Mesendoderm (in vitro differentiated cells): ENCODE data around the gene CYGB.

Source experiments
- DNase-seq: peaks from one replicate; pipeline ENCODE4 v3.0.0; 2013
- H2AK5ac ChIP-seq: 2 replicates; pipeline ENCODE4 v1.6.1; 2013; ENCODE audit warnings: low read length, inconsistent platforms
- H2BK120ac ChIP-seq: 2 replicates; pipeline ENCODE4 v1.6.1; 2013; ENCODE audit warnings: low read depth, mild to moderate bottlenecking, low read length, moderate library complexity, mixed read lengths
- H2BK15ac ChIP-seq: replicated peaks from 2 replicates; pipeline ENCODE4 v1.6.1; 2013; ENCODE audit warnings: low read depth, mild to moderate bottlenecking, moderate library complexity
- H2BK5ac ChIP-seq: 2 replicates; pipeline ENCODE4 v1.6.1; 2013; ENCODE audit warnings: low read length, inconsistent platforms
- H3K18ac ChIP-seq: 2 replicates; pipeline ENCODE4 v1.6.1; 2013; ENCODE audit warnings: mild to moderate bottlenecking, low read length, mixed read lengths
- H3K23ac ChIP-seq: one replicate; pipeline ENCODE4 v1.6.1; 2013; ENCODE audit warnings: low read length
- H3K27ac ChIP-seq: 2 replicates; pipeline ENCODE4 v1.5.1; 2013; ENCODE audit warnings: low read depth, mild to moderate bottlenecking, inconsistent platforms, low read length, moderate library complexity
- H3K27me3 ChIP-seq: 2 replicates; pipeline ENCODE4 v1.6.1; 2013; ENCODE audit warnings: low read length, control low read depth, mild to moderate bottlenecking, inconsistent platforms; ENCODE audit not compliant: insufficient read depth, poor library complexity
- H3K36me3 ChIP-seq: 2 replicates; pipeline ENCODE4 v1.6.1; 2013; ENCODE audit warnings: low read length, inconsistent platforms; ENCODE audit not compliant: control insufficient read depth, insufficient read depth
- H3K4ac ChIP-seq: one replicate; pipeline ENCODE4 v1.6.1; 2013; ENCODE audit warnings: low read depth, mild to moderate bottlenecking, low read length, moderate library complexity
- H3K4me1 ChIP-seq: 2 replicates; pipeline ENCODE4 v1.6.1; 2013; ENCODE audit warnings: low read depth, low read length, inconsistent platforms; ENCODE audit not compliant: control insufficient read depth
- H3K4me2 ChIP-seq: 2 replicates; pipeline ENCODE4 v1.6.1; 2013; ENCODE audit warnings: low read length
- H3K4me3 ChIP-seq: 2 replicates; pipeline ENCODE4 v1.5.1; 2013; ENCODE audit warnings: mild to moderate bottlenecking, low read length
- H3K56ac ChIP-seq: one replicate; pipeline ENCODE4 v1.6.1; 2013; ENCODE audit warnings: low read length
- H3K79me1 ChIP-seq: 2 replicates; pipeline ENCODE4 v1.6.1; 2013; ENCODE audit warnings: low read length, inconsistent platforms
- H3K79me2 ChIP-seq: 2 replicates; pipeline ENCODE4 v1.6.1; 2013; ENCODE audit warnings: mild to moderate bottlenecking, low read length; ENCODE audit not compliant: control insufficient read depth, insufficient read depth
- H3K9ac ChIP-seq: 2 replicates; pipeline ENCODE4 v1.6.1; 2013; ENCODE audit warnings: low read length, inconsistent platforms
- H4K5ac ChIP-seq: one replicate; pipeline ENCODE4 v1.6.1; 2013; ENCODE audit warnings: low read length
- H4K8ac ChIP-seq: one replicate; pipeline ENCODE4 v1.6.1; 2013; ENCODE audit warnings: low read depth, mild to moderate bottlenecking, control low read depth, low read length, moderate library complexity
- WGBS: extraction: QIAGEN DNeasy Blood & Tissue Kit; methylation state at CpG from one replicate; pipeline ENCODE4 v1.1.7; 2013; ENCODE audit warnings: low lambda C conversion rate, missing lambda C conversion rate; ENCODE audit not compliant: insufficient coverage; ENCODE audit errors: extremely low coverage; 5-methylcytosine and 5-hydroxymethylcytosine counted together

The CYGB gene

DNA sequence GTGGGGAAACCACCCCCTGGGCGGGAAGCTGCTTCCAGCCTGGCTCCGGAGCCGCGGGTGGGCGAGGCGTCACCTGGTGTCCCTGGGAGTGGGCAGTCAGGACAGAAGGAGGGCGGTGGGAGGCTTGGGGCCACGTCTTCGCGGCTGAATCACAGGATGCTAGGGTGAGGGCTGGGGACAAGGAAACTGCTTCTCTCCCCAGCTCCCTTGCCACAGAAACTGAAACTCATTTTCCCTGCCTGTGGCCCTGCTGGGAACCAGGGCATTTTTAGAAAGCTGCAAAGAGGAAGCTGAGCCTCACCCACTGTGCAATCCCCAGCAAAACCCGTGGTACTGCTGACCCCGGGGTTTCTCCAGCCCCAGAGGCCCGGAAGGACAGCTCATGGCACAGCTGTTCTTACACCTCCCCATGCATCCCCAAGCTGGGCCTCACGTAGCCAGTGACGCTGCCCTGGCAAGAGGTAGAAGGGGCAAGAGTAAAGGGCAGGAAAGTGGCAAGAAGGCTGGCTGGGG lies 44.5 kb downstream of the CYGB start:
- no peak overlapping the region for H4K5ac ChIP-seq
- H2BK15ac ChIP-seq = no peak overlapping the region
- no peak overlapping the region for H3K18ac ChIP-seq
- no peak overlapping the region for H2AK5ac ChIP-seq
- no peaks in the 10 kb centered on the region for H3K27me3 ChIP-seq
- H3K36me3 ChIP-seq = no peaks in the 10 kb centered on the region
- H2BK5ac ChIP-seq = no peak overlapping the region
- H3K23ac ChIP-seq = no peak overlapping the region
- no peak overlapping the region for H2BK120ac ChIP-seq
- H3K79me2 ChIP-seq = no peaks in the 10 kb centered on the region
- peak overlapping the region; percentile 31 for H3K9ac ChIP-seq
- no peaks in the 10 kb centered on the region for H3K79me1 ChIP-seq
- no peak overlapping the region for H3K4me2 ChIP-seq
- H3K4ac ChIP-seq = no peak overlapping the region
- H3K27ac ChIP-seq = no peak overlapping the region
- H3K56ac ChIP-seq = peak overlapping the region; percentile 31
- DNase-seq = no peak
- WGBS = no CpG with 5 or more reads among the region's 15 CpGs
- peaks cover 5% of the 10 kb centered on the region for H3K4me1 ChIP-seq
- H4K8ac ChIP-seq = no peak overlapping the region
- no peak overlapping the region for H3K4me3 ChIP-seq

GRCh38 chr17:76492123-76492988 lies 45.2 kb downstream of the CYGB start:
- no CpG with 5 or more reads among the region's 11 CpGs for WGBS
- Histone ChIP-seq H3K79me1 (no peaks in the 10 kb centered on the region), H4K8ac (no peak overlapping the region), H3K79me2 (no peaks in the 10 kb centered on the region), H2BK120ac (no peak overlapping the region), H2BK5ac (no peak overlapping the region), H3K4ac (no peak overlapping the region), H3K36me3 (no peaks in the 10 kb centered on the region), H2AK5ac (no peak overlapping the region), H3K4me2 (no peak overlapping the region), H3K18ac (no peak overlapping the region), H3K9ac (no peak overlapping the region), H3K23ac (no peak overlapping the region), H3K56ac (no peak overlapping the region), H3K4me1 (peaks cover 5% of the 10 kb centered on the region), H3K4me3 (no peak overlapping the region), H2BK15ac (no peak overlapping the region), H3K27me3 (no peaks in the 10 kb centered on the region), H3K27ac (no peak overlapping the region), H4K5ac (no peak overlapping the region)
- DNase-seq = no peak

DNA sequence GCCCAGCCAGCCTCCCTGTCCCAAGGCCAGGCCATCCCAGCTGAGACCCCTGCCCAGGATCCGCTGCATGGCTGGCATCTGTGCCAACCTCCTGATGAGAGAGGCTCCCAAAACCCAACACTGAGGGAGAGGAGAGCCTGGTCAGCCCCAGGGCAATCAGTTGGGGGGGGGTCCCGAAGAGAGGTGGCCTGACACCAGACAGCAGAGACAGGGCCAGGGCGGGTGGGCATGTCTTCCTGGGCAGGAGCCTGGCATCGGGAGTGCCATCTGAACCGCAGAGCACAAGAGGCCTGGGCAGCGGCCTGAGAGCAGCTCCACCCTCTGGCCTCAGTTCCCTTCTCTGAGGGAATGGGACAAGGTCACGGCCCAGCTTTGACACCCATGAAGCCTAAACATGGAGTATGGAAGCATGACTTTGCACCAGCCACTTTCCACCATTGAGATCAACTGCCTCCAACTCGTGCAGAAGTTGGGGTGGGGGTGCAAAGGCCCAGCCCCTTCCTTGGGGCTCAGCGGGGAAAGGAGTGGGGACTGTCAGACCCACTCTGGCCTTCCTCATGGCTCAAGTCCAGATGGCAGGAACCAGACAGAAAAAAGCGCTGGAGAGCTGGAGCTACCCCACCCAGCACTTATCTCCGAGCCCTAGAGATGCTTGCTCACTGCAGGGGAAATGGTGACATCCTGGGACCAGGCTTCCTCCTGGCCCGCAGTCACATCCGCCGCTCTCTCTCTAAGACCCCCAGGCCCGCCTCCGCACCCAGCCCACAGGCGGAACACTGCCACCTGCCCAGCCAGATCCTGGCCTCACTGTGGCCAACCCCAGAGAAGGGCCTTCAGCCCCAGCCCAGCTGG lies 46.0 kb downstream of the CYGB start:
- Histone ChIP-seq H2BK15ac (no peak overlapping the region), H3K9ac (no peak overlapping the region), H3K4me1 (peaks cover 5% of the 10 kb centered on the region), H2BK120ac (no peak overlapping the region), H4K8ac (no peak overlapping the region), H3K4ac (no peak overlapping the region), H3K4me3 (no peak overlapping the region), H3K36me3 (no peaks in the 10 kb centered on the region), H2BK5ac (no peak overlapping the region), H4K5ac (no peak overlapping the region), H3K4me2 (no peak overlapping the region), H3K23ac (no peak overlapping the region), H3K27ac (no peak overlapping the region), H3K79me2 (no peaks in the 10 kb centered on the region), H3K56ac (no peak overlapping the region), H2AK5ac (no peak overlapping the region), H3K18ac (no peak overlapping the region), H3K79me1 (no peaks in the 10 kb centered on the region), H3K27me3 (no peaks in the 10 kb centered on the region)
- WGBS = no CpG with 5 or more reads among the region's 17 CpGs
- no peak for DNase-seq

- Histone ChIP-seq H2BK5ac (no peak overlapping the region), H3K4me1 (peaks cover 5% of the 10 kb centered on the region), H3K4ac (no peak overlapping the region), H4K8ac (no peak overlapping the region), H2BK120ac (no peak overlapping the region), H3K23ac (no peak overlapping the region), H3K9ac (no peak overlapping the region), H3K18ac (no peak overlapping the region), H3K27me3 (no peaks in the 10 kb centered on the region), H3K79me2 (no peaks in the 10 kb centered on the region), H3K56ac (no peak overlapping the region), H2AK5ac (no peak overlapping the region), H3K27ac (no peak overlapping the region), H3K4me3 (no peak overlapping the region), H2BK15ac (no peak overlapping the region), H4K5ac (no peak overlapping the region), H3K79me1 (no peaks in the 10 kb centered on the region), H3K4me2 (no peak overlapping the region), H3K36me3 (no peaks in the 10 kb centered on the region)
- DNase-seq = no peak
- no CpG with 5 or more reads among the region's 10 CpGs for WGBS
Measured at GRCh38 chr17:76490112-76490710, 47.3 kb downstream of the CYGB start.

- no peaks in the 10 kb centered on the region for H3K36me3 ChIP-seq
- H4K5ac ChIP-seq = no peak overlapping the region
- H2BK5ac ChIP-seq = no peak overlapping the region
- H4K8ac ChIP-seq = no peak overlapping the region
- no peak overlapping the region for H2BK120ac ChIP-seq
- no peak overlapping the region for H3K4me2 ChIP-seq
- H3K4ac ChIP-seq = no peak overlapping the region
- H3K4me3 ChIP-seq = no peak overlapping the region
- no CpG with 5 or more reads among the region's 22 CpGs for WGBS
- no peak overlapping the region for H3K23ac ChIP-seq
- DNase-seq = no peak
- H3K4me1 ChIP-seq = no peaks in the 10 kb centered on the region
- H3K27me3 ChIP-seq = no peaks in the 10 kb centered on the region
- no peak overlapping the region for H2BK15ac ChIP-seq
- H3K18ac ChIP-seq = no peak overlapping the region
- H3K79me2 ChIP-seq = no peaks in the 10 kb centered on the region
- H3K9ac ChIP-seq = no peak overlapping the region
- no peak overlapping the region for H3K56ac ChIP-seq
- no peaks in the 10 kb centered on the region for H3K79me1 ChIP-seq
- H2AK5ac ChIP-seq = no peak overlapping the region
- H3K27ac ChIP-seq = no peak overlapping the region
Measured at GRCh38 chr17:76487451-76488192, 49.9 kb downstream of the CYGB start.
